Effector CD4-positive, alpha-beta T cell (primary cell): Measurements from ENCODE around the gene SMPD3.

Source experiments
- DNase-seq: peaks from one replicate; pipeline ENCODE4 v3.0.0-alpha.2; 2020

The SMPD3 gene

GRCh38 chr16:68353366-68353765 lies 94.9 kb downstream of the SMPD3 start:
- no peak for DNase-seq

DNA sequence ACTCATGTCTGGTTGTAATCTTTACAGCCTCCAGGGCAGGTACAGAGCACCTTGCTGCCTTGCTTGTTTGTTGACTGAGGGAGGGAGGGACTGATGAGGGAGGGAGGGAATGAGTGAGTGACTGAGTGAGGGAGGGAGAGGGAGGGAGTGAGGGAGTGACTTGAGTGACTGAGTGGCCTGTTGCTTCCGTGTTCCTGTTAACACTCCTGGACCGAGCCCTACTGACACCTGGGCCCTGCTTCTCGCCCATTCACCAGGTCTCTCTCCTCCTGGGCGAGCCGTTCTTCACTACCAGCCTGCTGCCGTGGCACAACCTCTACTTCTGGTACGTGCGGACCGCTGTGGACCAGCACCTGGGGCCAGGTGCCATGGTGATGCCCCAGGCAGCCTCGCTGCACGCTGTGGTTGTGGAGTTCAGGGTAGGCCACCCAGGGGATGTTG lies 96.3 kb downstream of the SMPD3 start:
- DNase-seq: no peak

- no peak for DNase-seq
Measured at GRCh38 chr16:68351463-68351862, 96.8 kb downstream of the SMPD3 start.

DNA sequence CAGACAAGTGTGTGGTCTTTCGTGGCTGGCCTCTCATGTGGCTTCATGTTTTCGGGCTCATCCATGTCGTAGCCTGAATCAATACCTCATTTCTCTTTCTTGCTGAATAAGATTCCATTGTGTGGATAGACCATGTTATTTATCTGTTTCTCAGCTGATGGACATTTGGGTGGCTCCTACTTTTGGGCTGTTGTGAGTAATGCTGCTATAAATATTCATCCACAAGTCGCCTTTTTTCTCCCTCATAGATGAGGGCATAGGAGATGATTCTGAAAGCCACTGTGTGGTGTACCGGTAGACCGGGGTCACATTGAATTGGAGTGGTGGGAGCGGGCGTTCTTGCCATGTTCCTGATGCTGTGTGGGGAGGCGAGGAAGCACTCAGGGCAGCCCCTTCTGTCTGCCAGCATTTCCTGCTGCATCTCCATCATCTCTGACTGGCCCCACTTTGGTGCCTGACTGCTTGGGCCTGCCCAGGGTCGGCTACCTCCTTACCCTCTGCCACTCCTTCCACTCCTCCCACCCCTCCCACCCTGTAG lies 97.4 kb downstream of the SMPD3 start:
- DNase-seq: no peak

DNA sequence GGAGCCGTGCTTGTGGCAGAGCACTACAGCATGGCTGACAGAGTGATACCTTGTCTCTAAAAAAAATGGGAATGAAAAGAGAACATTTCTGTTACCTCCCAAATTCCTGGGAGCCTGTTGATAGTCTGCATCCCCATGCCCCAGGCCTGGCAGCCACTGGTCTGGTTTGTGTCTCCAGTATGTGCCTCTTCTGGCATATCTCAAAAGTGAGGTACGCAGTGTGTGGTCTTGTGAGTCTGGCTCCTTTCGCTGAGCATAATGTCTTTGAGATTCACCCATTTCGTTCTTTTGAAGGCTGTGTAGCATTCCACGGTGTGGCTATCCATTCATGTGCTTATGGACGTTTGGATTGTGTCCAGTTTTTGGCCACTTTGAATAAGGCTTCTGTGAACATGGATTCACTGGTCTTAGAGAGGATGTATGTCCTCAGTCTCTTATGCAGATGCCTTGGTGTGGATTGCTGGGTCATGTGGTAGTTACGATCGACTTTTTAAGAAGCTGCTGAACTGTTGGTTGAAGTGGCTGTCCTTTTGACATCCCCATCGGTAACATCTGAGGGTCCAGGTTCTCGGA lies 98.4 kb downstream of the SMPD3 start:
- no peak for DNase-seq

DNA sequence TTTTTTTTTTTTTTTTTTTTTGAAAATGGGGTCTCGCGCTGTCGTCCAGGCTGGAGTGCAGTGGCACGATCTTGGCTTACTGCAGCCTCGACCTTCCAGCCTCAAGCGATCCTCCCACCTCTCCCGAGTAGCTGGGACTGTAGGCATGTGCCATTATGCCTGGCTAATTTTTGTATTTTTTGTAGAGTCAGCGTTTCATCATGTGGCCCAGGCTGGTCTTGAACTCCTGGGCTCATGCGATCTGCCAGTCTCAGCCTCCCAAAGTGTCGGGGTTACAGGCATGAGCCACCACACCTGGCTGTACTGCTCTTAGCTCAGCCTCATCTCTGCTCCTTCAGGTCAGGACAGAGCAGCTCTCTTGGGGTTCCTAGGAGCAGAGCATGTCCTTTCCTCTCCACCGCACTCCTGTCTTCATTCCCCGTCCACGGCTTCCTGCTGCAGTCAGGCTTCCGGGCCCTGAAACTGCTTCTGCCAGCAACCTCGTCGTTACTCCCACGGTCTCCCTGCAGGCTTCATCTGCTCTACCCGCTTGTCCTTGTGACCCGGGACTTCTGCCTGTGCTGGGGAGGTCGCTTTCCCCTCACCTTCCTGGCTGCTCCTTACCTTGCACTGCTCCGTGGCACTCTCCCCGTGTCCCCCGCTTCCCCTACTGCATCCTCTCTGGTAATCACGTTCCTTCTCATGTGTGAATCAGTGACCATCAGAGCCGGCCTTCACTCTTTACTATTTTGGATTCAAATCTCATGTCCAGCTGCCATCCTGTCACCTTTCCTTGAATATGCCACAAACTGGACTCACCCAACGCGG lies 99.5 kb downstream of the SMPD3 start:
- no peak for DNase-seq

DNA sequence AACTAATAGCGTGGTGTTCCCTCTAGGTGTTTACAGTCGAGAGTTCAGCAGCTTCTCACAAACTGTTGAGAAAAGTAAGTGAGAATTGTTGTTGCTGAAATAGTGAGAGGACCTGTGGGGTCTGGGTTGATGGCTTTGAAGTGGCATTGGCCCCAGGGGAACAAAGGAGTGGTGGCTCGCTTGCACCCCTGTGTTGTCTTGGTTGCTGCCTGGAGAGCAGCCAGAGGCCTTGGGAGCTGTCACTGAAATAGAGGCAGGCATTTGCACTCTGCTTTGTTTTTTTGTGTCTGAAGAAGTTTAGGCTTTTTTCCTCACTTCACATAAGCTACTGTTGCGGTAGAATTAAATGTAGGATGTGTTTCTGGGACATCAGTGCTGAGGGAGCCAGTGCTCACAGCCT lies 100.7 kb downstream of the SMPD3 start:
- no peak for DNase-seq

GRCh38 chr16:68346892-68347480 lies 101.3 kb downstream of the SMPD3 start:
- DNase-seq: no peak

DNA sequence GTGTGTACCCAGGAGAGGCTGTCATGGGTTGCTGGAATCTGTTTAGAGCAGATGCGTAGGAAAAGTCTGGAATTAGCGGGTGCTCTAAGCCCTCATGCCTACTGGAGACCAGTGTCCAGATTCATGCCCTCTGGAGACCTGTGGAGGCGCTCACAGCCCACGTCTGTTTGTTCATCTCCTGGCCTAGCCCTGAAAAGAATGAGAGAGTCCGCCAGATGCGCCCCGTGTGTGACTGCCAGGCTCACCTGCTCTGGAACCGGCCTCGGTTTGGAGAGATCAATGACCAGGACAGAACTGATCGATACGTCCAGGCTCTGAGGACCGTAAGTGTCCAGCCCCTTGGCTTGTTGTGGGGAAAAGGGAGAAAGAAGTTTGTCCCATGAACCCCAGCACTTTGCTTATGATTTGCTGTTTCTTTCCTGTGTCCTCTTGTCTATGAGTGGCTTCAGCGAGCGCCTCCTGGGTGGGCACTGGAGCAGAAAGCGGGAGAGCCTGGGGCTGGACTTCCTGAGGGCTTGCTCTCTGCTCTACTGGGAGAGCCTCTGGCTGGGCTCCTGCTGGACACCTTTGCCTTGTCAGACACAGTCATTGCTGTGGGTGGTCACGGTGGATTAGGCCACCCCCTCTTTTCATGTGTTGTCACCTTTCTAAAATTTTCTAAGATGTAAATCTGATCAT lies 102.2 kb downstream of the SMPD3 start:
- no peak for DNase-seq

DNA sequence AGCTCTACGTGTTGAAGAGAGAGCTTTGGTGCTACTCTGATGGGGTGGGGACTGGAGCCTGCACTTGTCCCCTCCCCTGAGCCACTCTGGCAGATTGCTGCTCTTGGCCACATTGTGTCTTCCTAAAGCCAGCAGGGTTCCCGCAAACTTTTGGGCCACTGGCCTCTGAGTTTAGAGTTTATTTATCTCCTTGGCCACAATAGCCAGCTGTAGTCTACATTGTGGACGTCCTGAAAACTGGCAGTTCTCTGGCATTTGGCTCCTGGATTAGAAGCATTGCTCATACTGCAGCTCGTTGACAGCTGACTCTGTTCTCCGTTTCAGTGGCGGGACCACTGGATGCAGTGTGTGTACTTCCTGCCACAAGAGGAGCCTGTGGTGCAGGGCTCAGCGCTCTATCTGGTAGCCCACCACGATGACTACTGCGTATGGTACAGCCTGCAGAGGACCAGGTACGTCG lies 102.9 kb downstream of the SMPD3 start:
- no peak for DNase-seq

GRCh38 chr16:68344252-68344651 lies 104.1 kb downstream of the SMPD3 start:
- no peak for DNase-seq

GRCh38 chr16:68343137-68343536 lies 105.2 kb downstream of the SMPD3 start:
- no peak for DNase-seq

- no peak for DNase-seq
Measured at GRCh38 chr16:68342620-68343019, 105.7 kb downstream of the SMPD3 start.

GRCh38 chr16:68339214-68339613 lies 109.1 kb downstream of the SMPD3 start:
- DNase-seq: no peak

DNA sequence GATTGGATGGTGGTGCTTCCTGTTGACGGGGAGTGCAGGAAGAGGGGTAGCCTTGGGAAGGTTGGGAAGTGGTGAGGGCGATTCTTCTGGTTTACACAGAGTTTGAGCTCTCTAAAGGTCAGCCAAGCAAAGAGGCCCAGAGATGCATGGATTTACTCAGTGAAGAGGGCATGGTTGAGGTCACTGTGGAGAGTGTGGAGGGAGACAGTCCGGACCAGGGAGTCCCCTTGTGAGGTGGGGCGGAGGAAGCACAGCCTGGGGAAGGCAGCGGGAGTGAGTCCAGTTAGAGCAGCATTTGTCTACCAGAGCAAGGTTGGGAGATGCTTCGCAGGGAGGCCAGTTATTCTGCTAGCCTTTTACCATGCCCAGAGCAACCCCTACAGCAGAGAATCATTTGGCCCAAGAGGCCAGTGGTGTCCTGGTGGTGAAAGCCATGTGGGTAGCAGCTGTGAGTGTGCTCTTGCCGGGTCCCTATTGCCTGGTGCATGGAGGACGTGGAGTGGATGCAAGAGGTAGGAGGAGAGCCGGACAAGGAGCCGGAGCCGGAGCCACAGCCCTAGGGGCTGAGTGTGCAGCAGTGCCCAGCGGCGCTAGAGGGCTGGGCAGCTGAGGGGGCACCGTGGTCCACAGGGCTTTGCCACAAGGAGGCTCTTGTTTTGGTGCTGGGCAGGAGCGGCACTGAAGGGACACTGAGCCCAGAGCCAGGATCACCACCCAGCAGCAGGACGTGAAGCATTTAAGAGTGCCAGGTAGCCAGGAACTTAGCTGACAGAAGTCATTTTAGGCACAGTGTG lies 109.8 kb downstream of the SMPD3 start:
- no peak for DNase-seq

DNA sequence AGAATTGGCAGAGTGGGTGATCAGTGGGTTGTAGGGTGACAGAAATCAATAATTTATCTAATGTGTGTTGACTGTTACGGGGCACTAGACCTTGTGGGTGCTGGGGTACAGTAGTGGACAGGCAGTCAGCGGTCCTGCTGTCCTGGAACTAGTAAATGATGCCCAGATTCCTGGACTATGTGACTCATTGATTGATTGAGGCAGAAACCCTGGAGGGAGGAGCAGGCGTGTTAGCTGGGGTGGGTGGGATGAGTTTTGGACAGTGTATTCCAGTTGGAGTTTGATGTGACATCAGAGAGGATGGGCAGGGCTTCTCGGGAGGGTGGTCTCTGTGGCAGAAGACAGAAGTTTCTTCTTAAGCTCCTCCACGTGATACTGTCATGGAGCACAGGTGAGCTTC lies 113.1 kb downstream of the SMPD3 start:
- DNase-seq: no peak

GRCh38 chr16:68332411-68333121 lies 115.7 kb downstream of the SMPD3 start:
- no peak for DNase-seq

DNA sequence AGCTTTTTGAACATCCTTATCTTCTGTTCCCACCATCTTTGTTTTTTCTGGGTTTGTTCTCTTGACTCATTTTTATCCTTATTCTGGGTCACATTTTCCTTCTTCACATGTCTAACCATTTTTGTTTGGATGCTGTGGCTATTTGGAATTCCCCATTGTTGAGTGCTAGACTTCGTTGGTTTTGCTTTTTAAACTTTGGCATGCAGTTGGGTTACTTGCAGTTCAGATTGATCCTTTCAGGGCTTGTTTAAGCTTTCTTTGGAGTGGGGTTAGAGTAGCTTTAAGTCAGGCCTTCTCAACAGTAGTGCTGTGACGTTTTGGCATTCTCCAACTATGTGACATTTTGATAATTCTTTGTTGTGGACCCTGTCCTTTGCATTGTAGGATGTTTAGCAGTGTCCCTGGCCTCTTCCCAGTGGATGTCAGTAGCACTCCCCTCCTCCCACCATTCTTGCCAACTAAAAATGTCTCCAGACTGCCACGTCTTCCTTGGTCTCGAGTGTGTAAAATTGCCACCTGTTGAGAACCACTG lies 116.4 kb downstream of the SMPD3 start:
- DNase-seq: no peak

- DNase-seq: no peak
Measured at GRCh38 chr16:68328860-68329390, 119.4 kb downstream of the SMPD3 start.

- DNase-seq: peak; percentile 73
Measured at GRCh38 chr16:68328151-68328859, 120.0 kb downstream of the SMPD3 start.
